ENCODE data around the gene COX5A.
A peak's percentile ranks its signal among the peaks of the same experiment; 100 is the strongest.

The COX5A gene

DNA sequence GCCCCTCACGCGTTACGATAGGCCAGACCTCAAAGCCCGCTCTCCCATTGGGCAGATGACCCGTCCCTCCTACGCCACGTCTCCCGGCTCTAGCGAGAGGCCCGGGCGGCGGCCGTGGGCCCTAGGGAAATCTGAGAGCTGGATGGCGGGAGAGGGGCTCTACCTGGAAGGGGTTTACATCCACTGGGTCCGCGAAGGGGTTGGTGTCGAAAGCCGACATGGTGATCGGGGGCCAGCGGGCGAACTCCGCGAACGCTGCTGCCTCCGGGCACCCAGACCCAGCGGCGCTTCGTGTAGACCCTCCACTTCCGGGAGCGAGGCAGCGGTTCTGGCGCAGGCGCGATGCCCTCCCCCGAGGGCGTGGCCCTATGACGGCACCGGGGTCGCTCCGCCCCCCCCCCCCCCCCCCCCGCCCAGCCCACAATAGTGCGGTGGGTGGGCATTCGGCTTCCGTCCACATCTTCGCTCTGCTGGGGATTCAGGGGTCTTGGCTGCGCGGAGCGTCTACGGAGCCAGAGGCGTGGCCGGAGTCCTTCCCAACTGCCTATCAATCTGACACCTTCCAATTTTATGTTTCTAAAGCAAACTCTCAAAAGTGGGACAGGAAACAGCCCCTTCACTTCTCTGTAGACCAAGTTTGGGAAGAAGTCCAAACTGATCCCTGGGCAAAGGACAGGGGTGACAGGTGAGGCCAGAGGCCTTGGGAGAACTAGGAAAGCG is 64.7 kb downstream of the COX5A start, which contains the start of gene SCAMP2:
TSS of gene SCAMP2 (minus strand) at position 330 of the 720 bp plus-strand sequence. CDS start at position 220, 110 bp downstream.
- peak; percentile 84 to 90 (median 84) for DNase-seq (ENCODE audit: low read depth in 3 of 3)

DNA sequence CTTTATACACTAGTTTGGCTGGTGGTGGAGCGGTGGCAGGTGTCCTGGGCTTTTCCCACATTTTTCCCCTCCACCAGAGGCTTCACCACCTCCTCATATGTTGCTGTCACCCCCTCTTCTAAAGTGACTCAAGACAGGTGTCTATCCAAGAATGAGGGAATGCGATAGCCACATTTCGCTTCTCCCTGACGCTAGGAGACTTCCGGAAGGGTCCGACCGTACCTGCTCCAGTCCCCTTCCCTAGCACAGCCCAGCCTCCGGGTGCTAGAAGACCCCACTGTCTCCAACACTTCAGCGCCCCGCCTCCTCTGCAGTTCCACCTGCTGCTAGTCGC is 65.2 kb downstream of the COX5A start:
- no peak for DNase-seq (ENCODE audit: low read depth in 3 of 3)

- no peak for DNase-seq (ENCODE audit: low read depth in 3 of 3)
These were observed 67.2 kb downstream of the COX5A start for GRCh38 chr15:74870436-74871215.

Data from stimulated activated CD4-positive, alpha-beta T cell treated with anti-CD3 and anti-CD28 coated beads, TNF-alpha, amount 100 ng/mL, for 24 hours (primary cell).